Measurements from ENCODE around the gene MCF2L.

DNA sequence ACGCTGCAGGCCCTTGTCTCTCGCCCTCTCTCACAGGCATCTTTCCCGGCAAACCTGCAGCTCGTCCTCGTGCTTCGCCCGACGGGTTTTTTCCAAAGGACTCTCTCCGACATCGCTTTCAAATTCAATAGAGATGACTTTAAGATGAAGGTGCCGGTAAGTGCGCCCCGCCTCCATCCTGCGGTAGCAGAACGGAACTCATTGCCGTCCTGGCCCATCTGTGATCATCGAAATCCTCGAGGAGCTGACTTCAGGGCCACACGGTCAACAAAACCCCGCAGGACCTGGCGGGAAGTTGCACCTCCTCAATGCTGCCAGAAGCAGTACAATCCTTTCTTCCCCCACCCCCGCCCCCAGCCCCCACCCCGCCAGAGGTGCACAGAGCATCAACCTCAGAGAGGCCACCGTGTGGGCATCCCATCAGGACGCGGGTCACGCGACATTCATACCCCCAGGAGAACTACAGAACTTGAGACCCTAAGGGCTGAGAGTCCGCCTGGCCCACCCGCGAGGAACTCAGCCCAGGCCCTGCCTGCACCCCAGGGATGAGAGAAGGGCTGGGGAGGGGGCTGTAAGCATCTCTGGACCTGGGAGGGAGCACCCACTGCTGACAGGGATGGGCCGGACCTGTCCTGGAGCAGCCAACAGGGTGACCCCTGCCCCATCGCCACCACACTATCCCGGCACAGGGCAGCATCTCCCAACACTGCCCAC lies 91.7 kb downstream of the MCF2L start:
- TF ChIP-seq POLR2A (IDR thresholded peaks at IDR 0.05) = no peak
- TF ChIP-seq, protein P1, sequence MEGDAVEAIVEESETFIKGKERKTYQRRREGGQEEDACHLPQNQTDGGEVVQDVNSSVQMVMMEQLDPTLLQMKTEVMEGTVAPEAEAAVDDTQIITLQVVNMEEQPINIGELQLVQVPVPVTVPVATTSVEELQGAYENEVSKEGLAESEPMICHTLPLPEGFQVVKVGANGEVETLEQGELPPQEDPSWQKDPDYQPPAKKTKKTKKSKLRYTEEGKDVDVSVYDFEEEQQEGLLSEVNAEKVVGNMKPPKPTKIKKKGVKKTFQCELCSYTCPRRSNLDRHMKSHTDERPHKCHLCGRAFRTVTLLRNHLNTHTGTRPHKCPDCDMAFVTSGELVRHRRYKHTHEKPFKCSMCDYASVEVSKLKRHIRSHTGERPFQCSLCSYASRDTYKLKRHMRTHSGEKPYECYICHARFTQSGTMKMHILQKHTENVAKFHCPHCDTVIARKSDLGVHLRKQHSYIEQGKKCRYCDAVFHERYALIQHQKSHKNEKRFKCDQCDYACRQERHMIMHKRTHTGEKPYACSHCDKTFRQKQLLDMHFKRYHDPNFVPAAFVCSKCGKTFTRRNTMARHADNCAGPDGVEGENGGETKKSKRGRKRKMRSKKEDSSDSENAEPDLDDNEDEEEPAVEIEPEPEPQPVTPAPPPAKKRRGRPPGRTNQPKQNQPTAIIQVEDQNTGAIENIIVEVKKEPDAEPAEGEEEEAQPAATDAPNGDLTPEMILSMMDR (IDR thresholded peaks at IDR 0.05) = no peak
